SK-N-MC (cell line): ENCODE results near the gene KLHL26.
A peak's percentile ranks its signal among the peaks of the same experiment; 100 is the strongest.
"Not testable (repeated sequence)": the region's sequence is repeated elsewhere in the genome, so short reads cannot be mapped to it uniquely, and the experiment has no call there.

Source experiments
- DNase-seq: peaks from one replicate; pipeline ENCODE4 v3.0.0-alpha.2; 2011; ENCODE audit warnings: low read depth, low spot score
- H3K27ac ChIP-seq: fragments of 200-600 bp; sonication (generic); 2 replicates; pipeline ENCODE4 v1.5.1; 2016; ENCODE audit warnings: mixed run types
- H3K36me3 ChIP-seq: fragments of 200-600 bp; sonication (generic); 2 replicates; pipeline ENCODE4 v1.6.1; 2017; ENCODE audit warnings: antibody characterized with exemption, low read length, mixed read lengths; ENCODE audit not compliant: insufficient read depth
- H3K4me3 ChIP-seq: fragments of 200-600 bp; sonication (generic); 2 replicates; pipeline ENCODE4 v1.5.1; 2016
- H3K9ac ChIP-seq: fragments of 200-600 bp; sonication (generic); 2 replicates; pipeline ENCODE4 v1.8.0; 2017; ENCODE audit warnings: mixed run types, mixed read lengths; ENCODE audit not compliant: insufficient read length
- H3K9me3 ChIP-seq: fragments of 200-600 bp; sonication (generic); 2 replicates; pipeline ENCODE4 v1.6.1; 2017; ENCODE audit warnings: low read depth, mild to moderate bottlenecking, antibody characterized with exemption, low read length, moderate library complexity, mixed read lengths
- EZH2 ChIP-seq: fragments of 200-600 bp; sonication (generic); IDR thresholded peaks from one replicate; pipeline ENCODE4 v1.6.1; 2017; ENCODE audit warnings: antibody characterized with exemption
- FOXP2 ChIP-seq: optimal IDR thresholded peaks from 2 replicates; pipeline ENCODE3; 2011; ENCODE audit warnings: mild to moderate bottlenecking, moderate library complexity; ENCODE audit not compliant: insufficient read depth; ENCODE audit errors: extremely low read length, control extremely low read depth
- POLR2AphosphoS5 ChIP-seq: IDR thresholded peaks from 2 replicates; pipeline ENCODE4 v1.6.1; 2012; ENCODE audit warnings: mild to moderate bottlenecking, low read depth, low read length, borderline replicate concordance

Gene KLHL26

GRCh38 chr19:18597809-18598660 lies 38.8 kb upstream of the KLHL26 start:
- Histone ChIP-seq H3K9ac (no peak overlapping the region), H3K4me3 (no peak overlapping the region), H3K36me3 (no peaks in the 10 kb centered on the region; the same call in 1 of the 2 replicates), H3K9me3 (no peaks in the 10 kb centered on the region), H3K27ac (0 out of 2 replicates have a peak overlapping the region, but pooled peaks have one; percentile 19)
- no peak for DNase-seq
- TF ChIP-seq FOXP2 (no peak), EZH2 (no peak), POLR2AphosphoS5 (no peak)

GRCh38 chr19:18599485-18599884 lies 37.3 kb upstream of the KLHL26 start:
- TF ChIP-seq POLR2AphosphoS5 (no peak), EZH2 (no peak), FOXP2 (no peak)
- no peak overlapping the region for H3K9ac ChIP-seq
- no peaks in the 10 kb centered on the region; the same call in 1 of the 2 replicates for H3K36me3 ChIP-seq
- H3K27ac ChIP-seq: no peak overlapping the region
- H3K9me3 ChIP-seq: no peaks in the 10 kb centered on the region
- DNase-seq: no peak
- no peak overlapping the region for H3K4me3 ChIP-seq

- not testable (repeated sequence) for H3K9ac ChIP-seq, H3K36me3 ChIP-seq, H3K9me3 ChIP-seq, DNase-seq, H3K4me3 ChIP-seq, H3K27ac ChIP-seq
These were observed 36.0 kb upstream of the KLHL26 start for GRCh38 chr19:18600692-18601397.

GRCh38 chr19:18601875-18602274 lies 35.0 kb upstream of the KLHL26 start:
- no peak for DNase-seq
- no peaks in the 10 kb centered on the region for H3K9me3 ChIP-seq
- H3K9ac ChIP-seq: no peak overlapping the region
- H3K27ac ChIP-seq: no peak overlapping the region
- TF ChIP-seq FOXP2: no peak
- no peak for TF ChIP-seq POLR2AphosphoS5
- no peak for TF ChIP-seq EZH2
- H3K36me3 ChIP-seq: no peaks in the 10 kb centered on the region; the same call in 1 of the 2 replicates
- no peak overlapping the region for H3K4me3 ChIP-seq

GRCh38 chr19:18603255-18603957 lies 33.4 kb upstream of the KLHL26 start:
- Histone ChIP-seq H3K9me3 (no peaks in the 10 kb centered on the region), H3K27ac (0 out of 2 replicates have a peak overlapping the region, but pooled peaks have one; percentile 19), H3K4me3 (no peak overlapping the region), H3K36me3 (no peaks in the 10 kb centered on the region; the same call in 1 of the 2 replicates), H3K9ac (no peak overlapping the region)
- no peak for DNase-seq
- TF ChIP-seq FOXP2: no peak
- no peak for TF ChIP-seq POLR2AphosphoS5
- TF ChIP-seq EZH2: no peak

- no peak overlapping the region; the same call in 1 of the 2 replicates for H3K4me3 ChIP-seq
- TF ChIP-seq FOXP2 (no peak), EZH2 (no peak), POLR2AphosphoS5 (no peak)
- no peaks in the 10 kb centered on the region; the same call in 1 of the 2 replicates for H3K36me3 ChIP-seq
- no peak overlapping the region for H3K27ac ChIP-seq
- DNase-seq: no peak
- no peaks in the 10 kb centered on the region for H3K9me3 ChIP-seq
- H3K9ac ChIP-seq: no peak overlapping the region
These were observed 32.6 kb upstream of the KLHL26 start for GRCh38 chr19:18603958-18604819.

GRCh38 chr19:18604820-18605159 lies 32.0 kb upstream of the KLHL26 start:
- no peak for DNase-seq
- Histone ChIP-seq H3K9ac (peak overlapping the region; percentile 79), H3K36me3 (no peaks in the 10 kb centered on the region; the same call in 1 of the 2 replicates), H3K4me3 (peak overlapping the region; percentile 87), H3K9me3 (no peaks in the 10 kb centered on the region), H3K27ac (no peak overlapping the region)
- no peak for TF ChIP-seq POLR2AphosphoS5
- TF ChIP-seq EZH2: no peak
- no peak for TF ChIP-seq FOXP2

- peak overlapping the region; percentile 79 for H3K9ac ChIP-seq
- DNase-seq: no peak
These were observed 31.7 kb upstream of the KLHL26 start for GRCh38 chr19:18605196-18605545.

More at GRCh38 chr19:18605196-18605545, 31.7 kb upstream of the KLHL26 start:
- H3K36me3 ChIP-seq: no peaks in the 10 kb centered on the region; the same call in 1 of the 2 replicates
- TF ChIP-seq POLR2AphosphoS5 (no peak), EZH2 (no peak), FOXP2 (no peak)
- H3K9me3 ChIP-seq: no peaks in the 10 kb centered on the region
- H3K4me3 ChIP-seq: peak overlapping the region; percentile 87
- H3K27ac ChIP-seq: no peak overlapping the region
